Activated CD4-positive, CD25-positive, alpha-beta regulatory T cell treated with anti-CD3 and anti-CD28 coated beads, Interleukin-2, amount 50 U/mL, for 16 hours (primary cell): Measurements from ENCODE around the gene COL5A1.

Experiments
- DNase-seq: peaks from one replicate; pipeline ENCODE4 v3.0.0-alpha.2; 2020; ENCODE audit warnings: low read depth, low spot score

The COL5A1 gene

DNA sequence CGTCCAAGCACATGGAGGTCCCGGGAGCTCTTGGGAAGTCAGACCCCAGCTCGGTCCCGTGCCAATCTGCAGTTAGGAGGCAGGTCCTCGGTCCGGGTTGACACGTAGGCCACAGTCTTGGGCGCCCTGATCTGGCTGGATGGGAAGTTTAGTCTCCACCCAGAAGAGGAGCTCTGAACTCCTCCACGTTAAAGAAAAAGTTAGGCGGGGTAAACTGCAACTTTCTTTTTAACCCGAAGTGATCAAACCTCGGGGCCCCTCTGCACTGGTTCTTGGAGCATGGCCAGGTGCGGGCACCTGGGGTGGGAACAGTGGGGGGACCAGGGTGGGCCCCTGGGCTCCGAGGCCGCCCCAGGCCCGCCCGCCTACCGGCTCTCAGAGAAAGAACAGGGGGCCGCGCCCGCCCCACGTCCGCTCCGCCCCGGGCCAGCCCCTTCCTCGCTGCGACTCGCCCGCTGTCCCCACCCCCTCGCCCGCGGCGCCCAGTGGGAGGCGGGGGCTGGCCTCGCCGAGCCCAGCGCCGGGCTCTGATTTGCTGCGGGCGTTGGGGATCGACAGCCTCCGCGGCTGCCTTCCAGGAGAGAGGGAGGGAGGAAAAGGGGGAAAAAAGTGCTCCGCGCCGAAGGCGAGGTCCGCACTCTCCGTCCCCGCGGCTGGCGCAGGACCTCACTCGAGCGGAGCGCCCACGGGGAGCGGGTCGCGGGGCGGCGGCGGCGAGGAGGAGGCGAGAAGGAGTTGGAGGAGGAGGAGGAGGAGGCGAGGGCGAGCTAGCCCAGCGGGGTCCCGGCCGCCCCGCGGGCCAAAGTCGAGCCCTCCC, at the start of gene COL5A1:
TSS of gene COL5A1 (plus strand) at position 631 of the 817 bp plus-strand sequence. CDS start 385 bp downstream, outside the sequence.
- no peak for DNase-seq

GRCh38 chr9:134592018-134592818, 49.4 kb upstream of the COL5A1 start:
- no peak for DNase-seq

GRCh38 chr9:134592819-134593200, 48.8 kb upstream of the COL5A1 start:
- DNase-seq, result no peak

DNA sequence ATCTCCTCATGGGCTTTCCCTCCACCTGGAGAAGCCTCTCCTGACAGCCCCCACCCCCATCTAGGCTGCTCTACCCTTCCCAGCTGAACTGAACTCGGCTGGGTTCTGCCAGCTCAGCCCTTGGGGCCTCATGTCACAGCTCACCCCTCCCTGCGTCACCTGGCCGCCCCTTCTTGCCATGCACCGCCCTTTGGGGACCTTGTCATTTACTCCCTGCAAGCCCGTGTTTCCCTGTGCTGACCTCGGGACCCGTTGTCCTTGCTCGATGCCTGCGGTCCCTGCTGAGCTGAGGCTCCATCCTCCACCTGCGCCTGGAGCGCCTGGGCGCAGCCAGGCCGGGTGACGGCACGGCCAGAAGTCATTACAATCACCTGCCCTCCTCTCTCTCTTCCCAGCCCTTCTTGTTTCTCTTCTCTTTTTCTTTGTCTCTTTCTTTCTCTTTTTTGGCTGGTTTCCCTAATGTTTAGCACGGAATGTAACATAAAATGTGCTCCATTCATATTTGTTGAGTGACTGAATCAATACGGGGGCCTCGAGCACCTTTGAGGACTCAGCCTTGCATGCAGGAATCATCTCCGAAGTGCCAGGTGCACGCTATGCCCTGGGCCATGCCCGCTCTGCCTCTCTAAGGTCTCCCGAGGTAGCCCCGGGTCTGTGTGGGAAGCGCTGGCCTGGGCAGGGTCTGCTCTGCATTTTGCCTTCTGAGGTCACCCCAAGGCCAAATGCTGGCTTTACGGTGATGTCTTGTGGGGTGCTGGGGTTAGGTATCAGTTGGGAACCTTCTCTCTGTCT, 48.1 kb upstream of the COL5A1 start:
- no peak for DNase-seq

GRCh38 chr9:134594078-134594941, 47.3 kb upstream of the COL5A1 start:
- no peak for DNase-seq

DNA sequence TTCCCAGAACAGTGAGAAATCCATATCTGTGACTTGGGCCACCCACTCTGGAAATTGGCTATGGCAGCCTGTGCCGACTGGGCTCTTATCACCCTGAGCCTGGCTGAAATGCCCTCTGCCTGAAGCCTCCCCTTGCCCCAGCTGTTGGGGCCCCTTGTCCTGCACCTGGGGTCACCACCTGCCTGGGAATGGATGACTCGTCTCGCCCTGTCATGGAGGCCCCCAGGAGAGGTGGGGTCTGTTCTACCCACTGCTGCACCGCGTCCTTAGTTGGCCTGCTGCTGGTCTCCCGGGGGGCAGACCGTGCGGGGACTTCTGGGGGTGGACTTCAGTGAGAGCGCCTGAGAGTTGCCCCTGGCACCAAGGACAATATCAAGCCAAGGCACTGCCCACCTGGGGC, 46.6 kb upstream of the COL5A1 start:
- no peak for DNase-seq

DNA sequence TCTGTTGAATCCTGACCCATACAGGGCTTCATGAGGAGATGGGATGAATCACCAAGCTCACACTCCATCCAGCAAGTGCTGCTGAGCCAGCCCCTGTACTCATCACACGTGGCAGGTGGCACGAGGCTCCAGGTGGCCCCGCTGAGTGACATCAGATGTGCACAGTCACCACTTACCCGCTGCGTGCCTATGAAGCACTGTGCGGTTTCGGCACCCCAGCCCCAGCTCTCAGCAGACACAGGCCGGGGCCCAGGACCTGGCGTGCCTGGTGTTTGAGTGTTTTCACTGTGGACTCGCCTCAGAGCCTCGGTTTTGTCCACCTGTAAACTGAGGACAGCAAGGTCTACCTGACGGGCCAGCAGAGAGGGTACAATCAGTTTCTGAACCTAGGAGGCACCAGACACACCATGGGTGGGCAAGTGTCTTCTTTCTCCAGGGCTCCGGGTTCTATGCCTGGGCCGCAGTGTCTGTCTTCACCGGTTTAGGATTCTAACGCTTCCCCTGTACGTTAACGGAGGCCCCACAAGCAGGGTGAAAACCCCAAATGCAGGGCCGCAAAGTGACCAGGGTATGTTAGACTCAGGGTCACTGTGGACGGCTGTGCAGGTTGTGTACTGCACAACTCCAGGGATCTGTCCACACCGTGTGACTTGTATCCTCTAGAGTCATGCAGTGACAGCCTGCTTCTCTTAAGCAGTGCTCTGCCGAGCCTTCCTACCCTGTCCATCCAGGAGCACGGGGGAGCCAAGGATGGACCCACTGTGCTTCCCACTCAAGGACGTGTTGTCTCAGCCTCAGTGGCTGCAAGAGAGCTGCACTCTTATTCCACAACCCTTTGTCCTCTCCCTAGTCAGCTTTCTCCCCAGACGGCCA, 44.3 kb upstream of the COL5A1 start:
- DNase-seq, result no peak

- no peak for DNase-seq
Observed at GRCh38 chr9:134597957-134598883, 43.4 kb upstream of the COL5A1 start.

- DNase-seq, result no peak
Observed at GRCh38 chr9:134598884-134599245, 42.7 kb upstream of the COL5A1 start.

GRCh38 chr9:134600371-134600770, 41.2 kb upstream of the COL5A1 start:
- no peak for DNase-seq

GRCh38 chr9:134600836-134601638, 40.6 kb upstream of the COL5A1 start:
- no peak for DNase-seq

DNA sequence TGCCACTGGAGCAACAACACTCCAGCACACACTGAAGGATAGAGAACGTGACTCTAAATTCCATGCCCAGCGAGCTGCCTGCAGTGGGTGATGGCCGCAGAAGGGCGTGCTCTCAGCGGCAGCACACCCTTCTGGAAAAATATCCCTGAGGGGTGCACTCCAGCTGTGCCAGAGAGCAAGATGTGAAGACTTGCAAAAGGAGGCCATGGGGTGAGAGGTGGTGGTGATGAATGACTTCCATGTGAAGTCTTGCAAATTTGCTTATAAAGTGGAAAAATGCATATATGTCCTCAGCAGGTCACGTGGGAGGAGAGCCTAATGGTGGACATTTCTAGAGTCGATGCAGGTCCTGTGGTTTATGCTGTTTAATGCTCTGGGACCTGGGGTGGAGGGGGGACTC, 39.8 kb upstream of the COL5A1 start:
- no peak for DNase-seq

GRCh38 chr9:134602547-134603362, 38.8 kb upstream of the COL5A1 start:
- DNase-seq, result no peak

GRCh38 chr9:134604834-134605233, 36.8 kb upstream of the COL5A1 start:
- DNase-seq, result no peak

DNA sequence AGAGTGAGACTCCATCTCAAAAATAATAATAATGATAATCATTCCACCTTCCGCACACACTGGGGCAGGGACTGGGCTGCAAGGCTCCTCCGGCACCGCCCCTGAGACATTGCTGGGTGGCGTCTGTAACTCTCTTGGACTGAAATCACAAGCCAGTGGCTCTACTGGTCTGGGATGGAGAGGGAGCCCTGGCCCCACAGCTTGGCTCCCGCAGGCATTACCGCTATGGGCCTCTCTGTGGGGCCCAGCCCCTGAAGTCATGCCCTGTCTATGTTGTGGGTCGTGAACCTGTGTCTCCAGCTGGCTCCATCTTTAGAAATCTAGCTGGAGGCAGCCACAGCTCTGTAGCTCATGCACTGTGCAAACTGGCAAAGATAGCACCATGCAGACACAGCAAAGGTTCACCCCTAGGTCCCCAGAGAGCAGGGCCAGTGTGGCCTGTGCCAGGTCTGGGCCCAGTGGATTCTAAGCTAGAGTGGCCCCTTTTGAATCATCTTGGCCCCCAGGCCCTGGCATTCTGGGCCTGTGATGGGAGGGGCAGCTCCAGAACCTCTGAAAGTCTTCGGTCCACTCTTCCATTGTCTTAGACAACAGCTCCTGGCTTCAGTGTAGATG, 36.1 kb upstream of the COL5A1 start:
- no peak for DNase-seq

- DNase-seq, result no peak
Observed at GRCh38 chr9:134605966-134606357, 35.6 kb upstream of the COL5A1 start.
